Activated CD4-positive, alpha-beta T cell treated with anti-CD3 and anti-CD28 coated beads, Interleukin-10, Interleukin-2, amounts not matched to agents 100 ng/mL and 50 ng/mL, durations not matched to agents 16 hours and 8 hours (primary cell): ENCODE data around the gene CCNI2.

ENCODE experiments used
- DNase-seq: peaks from one replicate; pipeline ENCODE4 v3.0.0-alpha.2; 2020

CCNI2 gene, protein sequence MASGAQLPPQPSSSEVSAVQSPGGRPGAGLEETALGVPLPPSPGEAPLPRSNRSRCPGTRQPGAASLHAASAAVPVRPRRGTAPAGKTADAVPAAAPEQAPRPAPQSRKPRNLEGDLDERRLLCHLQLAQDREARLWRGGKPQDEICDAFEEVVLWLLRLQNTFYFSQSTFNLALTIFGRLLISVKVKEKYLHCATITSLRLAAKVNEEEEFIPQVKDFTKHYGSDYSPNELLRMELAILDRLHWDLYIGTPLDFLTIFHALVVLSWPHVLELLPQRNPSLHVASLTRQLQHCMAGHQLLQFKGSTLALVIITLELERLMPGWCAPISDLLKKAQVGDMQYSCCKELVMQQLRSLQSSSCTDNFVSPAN

DNA sequence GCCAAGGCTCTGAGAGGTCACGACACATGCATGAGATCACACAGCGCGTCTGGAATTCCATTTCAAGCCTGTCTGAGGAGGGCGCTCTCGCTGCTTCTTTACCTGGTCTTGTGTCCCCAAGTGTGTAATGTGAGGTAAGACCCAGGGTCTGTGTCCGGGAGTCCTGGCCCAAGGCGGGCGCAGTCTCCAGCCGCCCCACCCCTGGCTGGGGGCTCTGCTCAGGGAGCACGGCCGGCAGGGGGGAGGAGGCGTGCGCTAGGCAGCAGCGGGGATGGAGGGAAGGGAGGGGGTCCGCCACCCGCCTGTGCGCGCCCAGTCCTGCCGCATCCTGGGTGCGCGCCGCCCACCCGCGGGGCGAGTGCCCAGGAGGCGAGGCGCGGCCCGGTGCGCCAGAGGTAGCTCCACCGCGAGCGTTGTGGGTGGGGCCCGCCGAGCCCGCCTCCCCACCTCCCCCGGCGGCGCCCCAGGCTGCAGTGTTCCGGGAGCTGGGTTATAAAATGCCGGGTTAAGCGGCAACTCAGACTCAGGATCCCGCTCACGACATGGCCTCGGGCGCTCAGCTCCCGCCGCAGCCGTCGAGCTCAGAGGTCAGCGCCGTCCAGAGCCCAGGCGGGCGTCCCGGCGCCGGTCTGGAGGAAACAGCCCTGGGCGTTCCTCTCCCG is at the start of gene CCNI2:
Gene CCNI2 (plus strand): TSS at position 473 of the 662 bp plus-strand sequence. CDS start 70 bp downstream, at position 543.
- peak; percentile 57 for DNase-seq

DNA sequence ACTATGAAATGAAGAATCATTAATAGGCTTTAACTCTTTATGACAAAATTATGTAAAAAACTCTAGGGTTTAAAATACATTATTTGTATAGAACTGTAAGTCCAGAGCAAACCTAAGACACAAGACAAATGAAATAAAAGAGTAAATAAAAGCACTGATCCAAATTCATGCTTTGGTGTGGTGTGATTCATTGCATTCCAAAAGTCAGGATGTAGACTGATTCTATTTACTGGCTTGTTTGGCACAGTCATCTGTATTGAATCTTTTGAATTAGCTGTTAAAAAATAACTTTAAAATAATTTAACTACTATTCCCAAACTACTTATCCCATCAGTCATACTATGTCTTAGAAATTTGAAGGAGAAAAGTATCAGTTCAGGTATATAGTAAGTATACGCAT is 42.4 kb upstream of the CCNI2 start:
- DNase-seq, result no peak

DNA sequence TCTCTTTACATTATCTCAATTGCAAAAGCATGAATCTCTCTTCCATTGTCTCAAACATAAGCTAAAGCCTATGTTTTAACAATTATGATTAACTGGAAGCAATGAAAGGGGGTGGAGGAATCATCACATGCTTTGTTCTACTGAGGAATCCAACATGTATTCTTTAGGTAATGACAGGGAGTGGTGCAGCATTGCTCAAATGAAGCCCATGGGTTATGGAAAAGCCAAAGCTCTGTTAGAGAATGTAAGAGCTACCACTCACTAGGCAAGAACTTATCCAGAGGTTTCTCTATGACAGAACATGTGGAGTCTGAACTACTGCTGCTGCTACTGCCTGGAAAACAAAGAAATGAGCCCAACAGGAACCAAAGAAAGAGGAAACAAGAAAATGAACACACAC is 38.6 kb upstream of the CCNI2 start:
- DNase-seq, result no peak

DNA sequence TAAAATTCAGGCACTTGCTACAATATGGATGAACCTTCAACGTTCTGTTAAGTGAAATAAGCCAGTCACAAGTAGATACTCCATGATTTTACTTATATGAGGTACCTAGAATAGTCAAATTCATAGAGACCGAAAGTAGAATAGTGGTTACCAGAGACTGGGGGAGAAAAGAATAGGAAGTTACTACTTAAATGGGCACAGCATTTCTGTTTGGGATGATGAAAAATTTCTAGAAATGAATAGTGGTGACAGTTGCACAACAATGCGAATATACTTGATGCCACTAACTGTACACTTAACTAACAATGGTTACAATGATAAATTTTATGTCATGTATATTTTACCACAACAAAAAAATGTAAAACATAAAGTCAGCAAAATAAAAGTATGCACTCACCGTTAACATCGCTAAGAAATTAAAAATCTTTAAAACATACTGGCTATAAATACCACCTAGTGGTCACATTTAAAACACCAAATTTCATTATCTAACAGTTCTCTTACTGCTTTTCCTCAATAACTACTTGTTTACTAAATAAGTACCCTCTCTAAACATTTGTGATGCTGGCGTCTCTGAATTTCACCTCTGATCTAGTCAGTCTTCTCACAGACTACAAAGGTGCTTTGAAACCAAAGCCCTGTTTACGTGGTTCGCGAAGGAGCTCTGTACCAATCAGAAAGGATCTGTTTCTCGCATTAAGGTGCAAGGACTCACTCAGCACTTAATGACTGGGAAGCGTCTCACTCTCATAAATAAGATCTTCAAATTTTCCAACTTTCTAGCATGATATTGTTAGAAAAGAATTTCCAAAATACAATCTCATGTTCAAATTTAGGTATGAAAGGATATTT is 32.5 kb upstream of the CCNI2 start:
- peak; percentile 83 for DNase-seq

DNA sequence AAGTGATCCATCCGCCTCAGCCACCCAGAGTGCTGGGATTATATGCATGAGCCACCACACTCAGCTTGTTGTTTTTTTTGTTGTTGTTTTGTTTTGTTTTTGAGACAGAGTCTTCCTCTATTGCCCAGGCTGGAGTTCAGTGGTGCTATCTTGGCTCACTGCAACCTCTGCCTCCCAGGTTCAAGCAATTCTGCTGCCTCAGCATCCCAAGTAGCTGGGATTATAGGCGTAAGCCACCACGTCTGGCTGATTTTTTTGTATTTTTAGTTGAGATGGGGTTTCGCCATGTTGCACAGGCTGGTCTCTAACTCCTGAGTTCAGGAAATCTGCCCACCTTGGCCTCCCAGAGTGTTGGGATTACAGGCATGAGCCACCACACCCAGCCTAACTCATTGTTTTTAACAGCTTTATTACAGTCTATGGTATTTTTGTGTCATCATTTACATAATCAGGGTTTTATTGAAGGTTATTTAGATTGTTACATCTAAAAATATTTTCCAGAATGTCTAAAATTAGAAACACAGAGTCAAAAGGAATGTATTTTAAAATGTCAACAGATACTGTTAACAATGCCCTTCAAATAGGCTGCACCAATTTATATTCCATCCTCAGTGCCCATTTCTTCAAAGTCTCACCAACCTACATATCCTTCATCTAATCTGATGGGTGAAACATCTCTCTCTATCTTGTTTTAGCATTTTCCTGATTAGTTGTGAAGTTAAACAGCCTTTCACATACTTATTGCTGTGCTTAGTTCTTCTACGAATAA is 28.5 kb upstream of the CCNI2 start:
- DNase-seq, result no peak

DNA sequence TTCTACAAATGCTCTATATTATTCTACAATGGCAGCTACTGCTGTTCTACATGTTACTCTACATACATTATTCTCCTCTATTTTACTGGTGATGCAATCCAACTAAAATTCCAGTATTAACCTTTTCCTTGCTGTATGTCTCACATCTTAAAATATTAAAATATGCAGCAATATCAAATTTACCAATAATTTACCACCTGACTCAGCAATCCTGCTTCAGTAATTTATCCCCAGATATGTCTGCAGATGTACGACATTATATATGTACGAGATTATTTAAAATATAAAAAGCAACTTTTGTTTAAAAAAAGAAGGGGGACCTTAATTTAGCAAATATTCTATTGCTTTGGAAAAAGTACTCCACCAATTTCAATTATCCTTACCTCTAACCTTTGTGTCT is 21.5 kb upstream of the CCNI2 start:
- no peak for DNase-seq

DNA sequence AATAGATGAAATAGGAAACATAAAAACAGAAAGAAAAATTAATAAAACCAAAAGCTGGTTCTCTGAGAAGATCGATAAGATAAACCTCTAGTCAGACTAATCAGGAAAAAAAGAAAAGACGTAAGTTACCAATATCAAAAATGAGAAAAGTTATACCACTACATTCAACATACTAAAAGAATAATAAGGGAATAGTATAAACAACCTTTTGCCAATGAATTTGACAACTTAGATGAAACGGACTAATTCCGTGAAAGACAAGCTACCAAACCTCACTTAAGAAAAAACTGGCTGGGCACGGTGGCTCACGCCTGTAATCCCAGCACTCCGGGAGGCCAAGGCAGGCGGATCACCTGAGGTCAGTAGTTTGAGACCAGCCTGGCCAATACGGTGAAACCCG is 17.3 kb upstream of the CCNI2 start:
- DNase-seq, result no peak

DNA sequence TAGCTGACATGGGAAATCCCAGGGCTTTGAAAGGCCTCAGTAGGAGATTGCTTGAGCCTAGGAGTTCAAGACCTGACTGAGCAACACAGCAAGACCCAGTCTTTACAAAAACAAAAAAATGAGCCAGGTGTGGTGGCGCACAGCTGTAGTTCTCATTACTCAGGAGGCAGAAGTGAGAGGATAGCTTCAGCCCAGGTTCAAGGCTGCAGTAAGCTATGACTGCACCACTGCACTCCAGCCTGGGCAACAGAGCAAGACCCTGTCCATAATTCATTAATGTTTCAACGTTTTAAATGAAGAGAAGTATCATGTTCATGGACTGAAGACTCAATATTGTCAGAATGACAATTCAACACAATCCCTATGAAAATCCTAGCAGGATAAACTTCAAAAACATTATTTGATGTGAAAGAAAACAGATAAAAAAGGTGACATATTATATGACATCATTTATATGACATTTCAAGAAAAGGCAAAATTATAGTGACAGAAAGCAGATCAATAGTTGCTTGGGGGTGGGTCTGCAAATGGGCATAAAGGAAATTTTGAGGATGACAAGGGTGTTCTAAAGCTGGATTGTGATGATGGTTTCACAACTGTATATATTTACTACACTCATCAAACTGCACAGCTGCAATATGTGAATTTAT is 13.6 kb upstream of the CCNI2 start:
- DNase-seq, result no peak

DNA sequence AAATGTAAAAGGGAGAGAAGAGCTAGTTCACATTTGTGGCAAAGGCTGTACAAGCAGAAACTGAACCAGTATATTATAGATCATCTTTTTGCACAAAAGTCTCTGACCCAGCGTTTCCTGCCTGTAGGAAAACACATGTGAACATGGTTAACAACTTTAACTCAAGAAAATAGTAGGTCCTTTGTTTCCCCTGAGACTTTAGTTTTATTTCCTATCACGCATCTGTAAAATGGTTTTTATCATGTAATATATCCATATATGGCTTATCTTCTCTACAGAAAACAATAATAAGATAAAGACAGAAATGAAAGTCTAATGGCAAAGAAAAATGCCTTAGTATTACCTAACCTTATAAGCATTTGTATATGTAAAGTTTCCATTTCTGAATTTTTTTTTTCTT is 12.5 kb upstream of the CCNI2 start:
- no peak for DNase-seq

DNA sequence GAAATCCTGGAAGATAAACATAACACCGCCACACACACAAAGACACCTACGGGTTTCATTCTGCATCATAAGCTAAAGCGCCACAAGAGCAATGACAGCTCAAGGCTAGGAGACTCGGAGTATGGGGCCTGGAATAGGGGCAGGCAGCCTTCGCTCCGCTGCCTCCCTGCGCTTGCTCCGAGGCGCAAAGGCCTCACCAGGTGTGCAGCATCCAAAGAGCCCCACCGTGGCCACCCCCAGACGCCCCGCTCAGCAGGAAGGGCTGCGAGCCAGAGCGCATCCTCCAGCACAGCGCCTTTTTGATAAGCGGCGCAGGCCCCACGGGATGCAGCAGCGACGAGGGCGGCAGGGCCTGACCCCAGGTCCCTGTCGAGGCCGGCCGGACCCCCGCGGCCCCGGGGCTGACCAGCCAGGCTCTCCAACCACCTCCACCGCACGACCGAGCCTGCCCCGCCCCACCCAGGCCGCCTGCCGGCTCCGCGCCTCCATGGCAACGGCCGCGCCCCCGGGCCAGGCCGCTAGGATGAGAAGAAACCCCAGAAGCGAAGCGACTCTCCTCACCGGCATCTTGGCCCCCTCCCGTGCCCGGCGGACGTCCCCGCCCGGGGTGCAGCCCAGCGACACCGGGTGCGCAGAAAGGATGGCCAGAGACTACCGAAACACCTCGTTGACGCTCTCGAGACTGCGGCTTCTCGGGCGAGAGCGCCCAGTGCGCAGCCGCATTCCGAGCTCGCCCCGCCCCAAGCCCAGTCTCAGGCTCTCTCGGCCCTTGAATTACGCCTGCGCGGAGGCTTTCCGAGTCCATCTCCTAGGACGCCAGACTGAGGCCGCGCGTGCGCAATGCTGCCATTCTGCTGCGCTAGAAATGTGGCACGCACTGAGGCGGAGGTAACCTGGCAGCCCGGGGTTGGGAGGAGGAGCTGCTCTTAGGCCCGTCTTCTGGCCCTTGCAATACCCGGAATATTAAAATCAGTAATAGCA is 10.1 kb upstream of the CCNI2 start, which contains the start of gene KIF3A:
Gene KIF3A (minus strand): TSS at position 694 of the 981 bp plus-strand sequence. CDS start 127 bp downstream, at position 567.
- peak; percentile 100 for DNase-seq

DNA sequence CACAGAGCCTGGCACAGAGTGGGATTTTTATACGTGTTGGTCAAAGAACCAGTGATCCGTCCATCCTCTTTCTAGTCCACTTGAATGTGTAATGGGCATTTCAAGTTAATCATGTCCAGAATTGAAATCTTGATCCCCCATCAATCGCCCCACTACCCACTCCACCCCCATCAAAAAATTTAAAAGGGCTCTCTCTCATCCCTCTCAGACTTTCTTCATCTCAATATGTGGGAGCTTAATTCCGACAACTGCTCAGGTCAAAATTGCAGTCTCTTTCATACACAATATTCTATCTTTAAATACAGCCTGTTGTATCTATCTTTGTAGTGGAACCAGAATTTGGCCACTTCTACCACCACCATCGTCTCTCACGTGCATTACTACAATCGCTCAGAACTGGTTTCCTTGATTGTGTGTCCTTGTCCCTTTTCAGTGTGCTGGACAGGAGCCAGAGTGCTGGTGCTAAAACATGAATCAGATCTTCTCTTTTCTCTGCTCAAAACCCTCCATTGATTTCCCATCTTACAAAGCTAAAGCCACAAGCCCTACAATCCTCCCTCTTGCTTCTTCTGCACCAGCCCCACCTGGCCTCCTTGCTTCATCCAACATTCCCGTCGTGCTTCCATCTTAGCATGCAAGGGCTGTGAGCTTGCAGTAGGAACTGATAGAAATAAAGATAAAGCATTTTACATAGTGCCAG is 9.1 kb upstream of the CCNI2 start:
- no peak for DNase-seq

DNA sequence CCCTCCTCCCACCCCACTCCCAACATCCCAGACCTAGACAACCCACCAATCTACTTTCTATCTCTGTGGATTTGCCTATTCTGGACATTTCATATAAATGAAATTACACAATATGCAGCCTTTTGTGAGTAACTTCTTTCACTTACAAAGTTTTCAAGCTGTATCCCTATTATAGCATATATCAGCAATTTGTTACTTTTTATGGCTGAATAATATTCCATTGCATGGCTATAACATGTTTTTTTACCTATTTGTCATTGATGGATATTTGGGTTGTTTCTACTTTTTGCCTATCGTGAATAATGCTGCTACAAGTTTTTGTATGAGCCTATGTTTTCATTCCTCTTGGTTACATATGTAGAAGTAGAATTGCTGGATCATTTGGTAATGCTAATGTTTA is 8.0 kb upstream of the CCNI2 start:
- DNase-seq, result no peak

DNA sequence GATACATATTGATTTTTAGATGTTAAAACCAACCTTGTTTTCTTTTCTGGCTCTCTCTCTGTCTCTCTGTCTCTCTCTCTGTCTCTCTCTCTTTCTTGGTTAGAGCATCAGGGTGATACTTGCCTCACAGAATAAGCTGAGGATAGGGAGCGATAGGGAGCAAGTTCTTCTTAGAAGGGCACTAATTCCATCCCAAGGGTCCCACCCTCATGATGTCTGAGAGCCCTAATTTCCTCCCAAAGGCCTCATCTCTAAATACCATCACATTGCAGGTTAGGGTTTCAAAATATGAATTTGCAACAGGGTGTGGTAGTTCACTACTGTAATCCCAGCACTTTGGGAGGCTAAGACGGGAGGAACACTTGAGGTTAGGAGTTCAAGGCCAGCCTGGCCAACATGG is 5.1 kb upstream of the CCNI2 start:
- DNase-seq, result no peak

DNA sequence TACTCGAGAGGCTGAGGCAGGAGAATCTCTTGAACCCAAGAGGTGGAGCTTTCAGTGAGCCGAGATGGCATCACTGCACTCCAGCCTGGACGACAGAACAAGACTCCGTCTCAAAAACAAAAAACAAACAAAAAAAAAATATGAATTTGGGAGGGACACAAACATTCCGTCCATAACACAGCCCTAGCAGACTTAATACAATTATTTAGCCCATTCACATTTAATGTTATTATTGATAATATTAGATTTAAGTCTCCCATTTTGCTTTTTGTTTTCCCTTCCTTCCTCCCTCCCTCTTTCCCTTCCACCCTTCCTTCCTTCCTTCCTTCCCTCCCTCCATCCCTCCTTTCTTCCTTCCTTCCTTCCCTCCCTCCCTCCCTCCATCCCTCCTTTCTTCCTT is 4.6 kb upstream of the CCNI2 start:
- DNase-seq, result no peak

DNA sequence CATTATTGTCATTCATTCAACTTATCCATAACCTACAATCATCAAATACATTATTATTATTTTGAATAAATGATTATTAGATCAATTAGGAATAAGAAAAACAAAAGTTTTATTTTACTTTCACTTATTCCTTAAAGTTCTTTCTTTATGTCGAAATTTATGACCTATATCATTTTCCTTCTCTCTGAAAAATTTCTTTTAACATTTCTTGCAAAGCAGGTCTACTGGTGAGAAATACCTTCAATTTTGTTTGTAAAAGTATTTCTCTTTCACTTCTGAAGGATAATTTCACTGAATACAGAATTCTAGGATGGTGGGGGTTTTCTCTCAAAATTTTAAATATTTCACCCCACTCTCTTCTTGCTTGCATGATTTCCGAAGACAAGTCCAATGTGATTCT is 2.6 kb upstream of the CCNI2 start:
- no peak for DNase-seq

DNA sequence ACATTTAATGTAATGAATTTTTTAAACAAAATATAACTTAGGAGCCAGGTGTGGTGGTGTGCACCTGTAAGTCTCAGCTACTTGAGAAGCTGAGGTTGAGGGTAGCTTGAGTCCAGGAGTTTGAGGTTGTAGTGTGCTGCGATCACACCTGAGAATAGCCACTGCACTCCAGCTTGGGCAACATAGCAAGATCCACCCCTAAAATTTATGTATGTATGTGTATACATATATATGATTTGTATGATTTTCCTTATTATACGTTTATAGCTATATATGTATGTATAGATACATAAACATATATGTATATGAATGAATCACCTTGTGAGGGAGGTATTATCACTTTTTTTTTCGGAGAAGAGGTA is 653 bp upstream of the CCNI2 start:
- DNase-seq, result no peak

DNA sequence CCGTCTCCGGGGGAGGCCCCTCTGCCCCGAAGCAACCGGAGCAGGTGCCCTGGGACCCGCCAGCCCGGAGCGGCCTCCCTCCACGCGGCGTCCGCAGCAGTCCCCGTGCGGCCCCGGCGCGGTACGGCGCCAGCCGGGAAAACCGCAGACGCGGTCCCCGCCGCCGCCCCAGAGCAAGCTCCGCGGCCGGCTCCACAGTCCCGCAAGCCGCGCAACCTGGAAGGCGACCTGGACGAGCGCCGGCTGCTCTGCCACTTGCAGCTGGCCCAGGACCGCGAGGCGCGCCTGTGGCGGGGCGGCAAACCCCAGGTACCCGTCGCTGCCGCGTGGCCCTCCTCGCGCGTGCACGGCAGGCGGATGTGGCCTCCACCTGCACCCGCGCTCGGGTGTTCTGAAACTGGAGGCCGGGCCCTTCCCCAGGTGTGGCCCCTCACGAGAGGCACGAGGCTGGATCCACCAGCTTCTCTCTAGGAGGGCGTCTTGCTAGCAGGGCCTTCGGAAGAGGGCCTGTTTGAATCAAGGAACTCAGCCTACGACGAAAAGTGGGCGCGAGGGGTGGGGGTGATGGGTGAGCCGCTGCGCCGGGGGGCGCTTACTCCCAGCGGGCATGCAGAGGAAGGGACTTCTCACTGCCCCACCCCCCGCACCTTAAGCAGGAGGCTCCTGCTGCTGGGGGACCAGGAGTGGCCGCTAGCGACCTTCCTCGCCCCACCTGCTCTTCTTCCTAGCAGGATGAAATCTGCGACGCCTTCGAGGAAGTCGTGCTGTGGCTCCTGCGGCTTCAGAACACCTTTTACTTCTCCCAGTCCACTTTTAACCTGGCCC is 602 bp downstream of the CCNI2 start:
- DNase-seq, result peak; percentile 47

DNA sequence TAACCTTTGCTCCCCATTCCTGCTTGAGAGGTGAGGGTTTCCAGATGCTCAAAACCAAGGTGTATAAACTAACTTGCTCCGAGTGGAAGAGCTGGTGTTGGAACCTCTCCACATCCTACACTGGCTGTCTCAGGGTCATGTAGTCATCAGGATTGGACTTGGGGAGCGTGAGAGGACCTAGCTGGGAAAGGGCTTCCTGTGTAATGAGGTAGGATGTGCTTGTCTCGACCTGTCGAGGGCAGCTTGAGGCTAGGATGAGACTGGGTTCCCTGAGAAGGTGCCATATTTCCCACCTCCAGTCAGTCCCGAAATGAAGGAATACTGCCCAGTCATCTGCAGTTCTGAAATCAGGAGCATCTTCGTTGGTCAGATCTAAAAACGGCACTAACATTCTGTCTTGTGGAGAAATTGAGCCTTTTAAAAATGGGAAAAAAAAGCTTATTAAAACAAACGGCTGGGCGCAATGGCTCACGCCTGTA is 1.3 kb downstream of the CCNI2 start:
- no peak for DNase-seq

DNA sequence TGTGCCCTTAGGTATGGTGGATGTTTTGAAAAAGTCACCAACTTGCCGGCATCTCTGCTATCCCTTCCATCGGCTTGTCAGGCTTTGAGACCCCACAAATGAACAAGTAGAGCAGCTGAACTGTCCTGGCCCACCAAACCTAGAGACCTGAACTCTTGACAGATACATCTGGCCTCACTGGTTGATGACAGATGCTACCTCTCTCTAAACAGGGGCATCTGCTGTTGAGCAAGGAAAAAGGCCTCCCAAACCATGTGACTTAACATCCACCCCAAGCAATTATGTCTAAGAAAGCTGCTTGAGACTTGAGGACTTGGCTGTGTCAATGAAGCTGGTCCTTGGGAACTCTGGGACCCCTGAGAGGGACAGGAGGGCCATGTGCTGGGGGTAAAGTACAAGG is 2.3 kb downstream of the CCNI2 start:
- DNase-seq, result no peak
